K562 (cell line): Measurements from ENCODE around the gene RHOF. TPM values are rescaled to one million over a fixed set of nuclear protein-coding genes. Genes with fewer than 3 reads are reported as not detected.
A peak's percentile ranks its signal among the peaks of the same experiment; 100 is the strongest.

Experiments used
- ATAC-seq: fragments of 200-7000 bp; cut with Tn5 transposase; 3 replicates; pipeline ENCODE4 v1.9.1; 2020; ENCODE audit warnings: moderate library complexity
- BruUV-seq: library from RNA; stranded (reverse); fragments of 400-500 nt; replicated peaks from 2 replicates; lab custom pipeline; 2021; lab: Mats Ljungman, UMichigan
- CTCF ChIA-PET: fragments of 300-600 bp; formaldehyde crosslinking; extraction: SDS; loops from one replicate; lab custom pipeline; 2021; ENCODE audit warnings: low intra/inter-chr PET ratio; lab: Yijun Ruan, JAX
- POLR2A ChIA-PET: fragments of 300-600, 350-650 bp; sonication (Branson Sonifier 250); formaldehyde crosslinking; extraction: SDS; loops from one replicate; lab custom pipeline; 2021; ENCODE audit warnings: antibody characterized with exemption, inconsistent platforms; lab: Yijun Ruan, JAX
- DNase-seq, 4 experiments: peaks; one replicate each; pipeline versions ENCODE4 v3.0.0 to v3.0.0-alpha.2; 2011 to 2018; ENCODE audit warnings: low spot score in 3 of 4, mixed read lengths in 3 of 4; ENCODE audit errors: extremely low read depth in 1 of 4
- FAIRE-seq: peaks from 2 replicates; lab custom pipeline; 2011; peaks lifted over from hg19 to GRCh38; lab: Jason Lieb, UNC
- H2AFZ ChIP-seq: 2 replicates; pipeline ENCODE4 v1.6.0; 2011; ENCODE audit warnings: low read depth, low read length, control low read depth, inconsistent platforms
- H3K27ac ChIP-seq: fragments of 200-600 bp; 3 replicates; pipeline ENCODE4 v1.8.0; 2011; ENCODE audit warnings: low read depth, mild to moderate bottlenecking, control low read depth, inconsistent platforms, low read length, moderate library complexity, mixed read lengths; ENCODE audit errors: extremely low read depth
- H3K27me3 ChIP-seq, 2 experiments: fragments of 300-600 bp in 1 of 2; 2 replicates in 1 of 2; 3 replicates in 1 of 2; pipeline versions ENCODE4 v1.6.0 to v1.8.0; 2011; ENCODE audit warnings: inconsistent platforms in 2 of 2, low read length in 2 of 2, mild to moderate bottlenecking in 1 of 2, mixed read lengths in 1 of 2, moderate library complexity in 1 of 2; ENCODE audit not compliant: control insufficient read depth in 2 of 2, insufficient read depth in 2 of 2
- H3K36me3 ChIP-seq: fragments of 300-600 bp; 3 replicates; pipeline ENCODE4 v1.8.0; 2011; ENCODE audit warnings: mild to moderate bottlenecking, low read length, inconsistent platforms; ENCODE audit not compliant: control insufficient read depth, insufficient read depth
- H3K4me1 ChIP-seq, 2 experiments: fragments of 200-600 bp in 1 of 2; replicated peaks in 1 of 2; 2 replicates in 1 of 2; 3 replicates in 1 of 2; pipeline versions ENCODE4 v1.5.1 to v1.8.0; 2011; ENCODE audit warnings: inconsistent platforms in 2 of 2, low read length in 2 of 2, mild to moderate bottlenecking in 1 of 2, mixed read lengths in 1 of 2, moderate library complexity in 1 of 2; ENCODE audit not compliant: control insufficient read depth in 2 of 2, insufficient read depth in 2 of 2
- H3K4me2 ChIP-seq: 2 replicates; pipeline ENCODE4 v1.6.1; 2011; ENCODE audit warnings: low read length, control low read depth, inconsistent platforms, mixed read lengths; ENCODE audit not compliant: insufficient read depth
- H3K4me3 ChIP-seq: fragments of 200-600 bp; sonication (generic), shearing (Covaris generic); 2 replicates; pipeline ENCODE4 v1.5.1; 2016; ENCODE audit warnings: control low read depth, inconsistent platforms
- H3K79me2 ChIP-seq: fragments of 200-600 bp; 3 replicates; pipeline ENCODE4 v1.8.0; 2011; ENCODE audit warnings: low read length, inconsistent platforms; ENCODE audit not compliant: control insufficient read depth, insufficient read depth
- H3K9ac ChIP-seq, 2 experiments: 2 replicates each; pipeline versions ENCODE4 v1.6.0 to v1.6.1; 2011; ENCODE audit warnings: low read depth in 2 of 2, low read length in 2 of 2, control low read depth in 1 of 2, inconsistent platforms in 1 of 2, mild to moderate bottlenecking in 1 of 2, mixed read lengths in 1 of 2; ENCODE audit not compliant: insufficient read depth in 1 of 2
- H3K9me1 ChIP-seq: one replicate; pipeline ENCODE4 v1.6.0; 2011; ENCODE audit warnings: inconsistent platforms, mild to moderate bottlenecking, low read length, moderate library complexity; ENCODE audit not compliant: control insufficient read depth, insufficient read depth
- H3K9me3 ChIP-seq: replicated peaks from 2 replicates; pipeline ENCODE4 v1.5.1; 2011; ENCODE audit warnings: low read depth, low read length, inconsistent platforms; ENCODE audit not compliant: control insufficient read depth, insufficient read depth
- H4K20me1 ChIP-seq: replicated peaks from 2 replicates; pipeline ENCODE4 v1.6.1; 2011; ENCODE audit warnings: low read length, inconsistent platforms, mixed read lengths; ENCODE audit not compliant: control insufficient read depth, insufficient read depth
- ASH1L ChIP-seq: fragments of 450-650 bp; IDR thresholded peaks from 2 replicates; pipeline ENCODE4 v1.6.1; 2018; ENCODE audit warnings: borderline replicate concordance, mild to moderate bottlenecking, low read depth; ENCODE audit not compliant: partially characterized antibody
- DPF2 ChIP-seq: fragments of 450-650 bp; IDR thresholded peaks from 2 replicates; pipeline ENCODE4 v1.6.1; 2016
- HNRNPL ChIP-seq: fragments of 200-400 bp; formaldehyde crosslinking; IDR thresholded peaks from 2 replicates; pipeline ENCODE4 v1.6.1; 2017; ENCODE audit warnings: low read depth, mild to moderate bottlenecking, low read length
- JUND ChIP-seq, 2 experiments: IDR thresholded peaks; 2 replicates in 1 of 2; 3 replicates in 1 of 2; pipeline ENCODE4 v1.6.1; 2011; ENCODE audit warnings: borderline replicate concordance in 2 of 2, low read depth in 2 of 2, low read length in 2 of 2, improper control_type of control experiment in 1 of 2, missing biosample characterization in 1 of 2, missing genetic modification characterization in 1 of 2, missing genetic modification reagents in 1 of 2
- POLR2A ChIP-seq: fragments of 450-650 bp; conservative IDR thresholded peaks from 2 replicates; pipeline ENCODE4 v1.6.1; 2016
- POLR2G ChIP-seq: fragments of 200-400 bp; formaldehyde crosslinking; IDR thresholded peaks from 2 replicates; pipeline ENCODE4 v1.6.1; 2017; ENCODE audit warnings: low read depth, mild to moderate bottlenecking, antibody characterized with exemption, low read length, moderate library complexity
- RBFOX2 ChIP-seq: fragments of 200-400 bp; formaldehyde crosslinking; IDR thresholded peaks from 2 replicates; pipeline ENCODE4 v1.6.1; 2017; ENCODE audit warnings: low read depth, mild to moderate bottlenecking, low read length, moderate library complexity
- RBM22 ChIP-seq: fragments of 200-400 bp; formaldehyde crosslinking; IDR thresholded peaks from 2 replicates; pipeline ENCODE4 v1.6.1; 2018; ENCODE audit warnings: low read length, low read depth; ENCODE audit not compliant: poor library complexity, severe bottlenecking
- SUPT5H ChIP-seq: fragments of 450-650 bp; IDR thresholded peaks from 2 replicates; pipeline ENCODE4 v1.6.1; 2016
- ZNF146 ChIP-seq: IDR thresholded peaks from one replicate; pipeline ENCODE4 v1.6.1; 2018; ENCODE audit warnings: missing compliant biosample characterization; ENCODE audit not compliant: unreplicated experiment
- WGBS: fragments of 100-300 bp; shearing (Covaris generic); methylation state at CpG from one replicate; pipeline ENCODE4 v1.1.6; 2016; ENCODE audit warnings: low coverage, mixed read lengths; ENCODE audit not compliant: insufficient coverage; ENCODE audit errors: missing lambda C conversion rate; 5-methylcytosine and 5-hydroxymethylcytosine counted together
- in situ Hi-C: fragments of 300-500 bp; cut with MboI; formaldehyde crosslinking; loops from 4 replicates; pipeline ENCODE4 v1.15.0; 2018; ENCODE audit warnings: inconsistent platforms, mixed read lengths
- intact Hi-C: fragments of 100-400 bp; cut with micrococcal nuclease; formaldehyde crosslinking; loops from 2 replicates; pipeline ENCODE4 v1.14.2; 2022
- polyA plus RNA-seq, 8 experiments: library from polyadenylated mRNA; depleted of rRNA in 4 of 8; stranded (reverse) in 5 of 8; unstranded in 3 of 8; fragments of >200 nt; fragmentation: Nextera tagmentation in 2 of 8; fragmentation: Illumina TruSeq in 1 of 8; extraction: Ambion mirVana in 2 of 8; extraction: Trizol in 1 of 8; gene quantifications; 2 replicates each; pipeline versions ENCODE4 v1.2.1 to v1.2.3, GENCODE V29; 2011 to 2014; ENCODE audit warnings: inconsistent platforms in 1 of 8, missing spikeins in 1 of 8
- total RNA-seq, 7 experiments: library from RNA; depleted of rRNA in 6 of 7; stranded (reverse); fragments of >200 nt in 6 of 7; fragmentation: Illumina TruSeq in 2 of 7; extraction: Trizol in 2 of 7; gene quantifications; 2 replicates each; pipeline versions ENCODE4 v1.2.1 to v1.2.3, GENCODE V29; 2011 to 2021; ENCODE audit warnings: low replicate concordance in 1 of 7
- TF ChIP-seq, protein P1 (sequence below): sonication (generic); formaldehyde crosslinking; IDR thresholded peaks from 2 replicates; pipeline ENCODE4 v1.8.0; 2022; ENCODE audit warnings: mild to moderate bottlenecking, missing genetic modification reagents, borderline replicate concordance
- TF ChIP-seq, protein P2 (sequence below): fragments of 250-450 bp; sonication (Bioruptor Pico); IDR thresholded peaks from 2 replicates; pipeline ENCODE4 v1.8.0; 2022; ENCODE audit warnings: inconsistent platforms

RHOF gene
- total and polyA plus RNA-seq, 9 of the 15 experiments (the other 6 are each of a cell fraction or from before 2014, with no cell fraction given), result 0.13 to 10.1 (median 4.0) TPM

DNA sequence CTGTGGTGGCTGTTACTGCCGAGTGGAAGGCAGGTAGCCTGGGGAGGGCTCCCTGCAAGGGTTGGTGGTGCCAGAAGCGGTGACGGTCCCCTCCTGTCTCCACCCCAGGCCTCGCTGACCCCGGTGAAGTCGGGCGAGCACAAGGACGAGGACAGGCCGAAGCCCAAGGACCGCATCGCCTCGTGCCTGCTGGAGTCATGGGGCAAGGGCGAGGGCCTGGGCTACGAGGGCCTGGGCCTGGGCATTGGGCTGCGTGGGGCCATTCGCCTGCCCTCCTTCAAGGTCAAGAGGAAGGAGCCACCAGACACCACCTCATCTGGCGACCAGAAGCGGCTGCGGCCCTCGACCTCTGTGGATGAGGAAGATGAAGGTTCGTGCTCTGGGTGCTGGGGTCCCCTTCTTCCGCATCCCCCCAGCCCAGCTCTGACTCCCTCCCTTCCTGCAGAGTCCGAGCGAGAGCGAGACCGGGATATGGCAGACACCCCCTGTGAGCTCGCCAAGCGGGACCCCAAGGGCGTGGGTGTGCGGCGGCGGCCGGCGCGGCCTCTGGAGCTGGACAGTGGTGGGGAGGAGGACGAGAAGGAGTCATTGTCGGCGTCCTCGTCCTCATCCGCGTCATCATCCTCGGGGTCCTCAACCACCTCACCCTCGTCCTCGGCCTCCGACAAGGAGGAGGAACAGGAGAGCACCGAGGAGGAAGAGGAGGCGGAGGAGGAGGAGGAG lies 23.6 kb upstream of the RHOF start:
- FAIRE-seq, result no peak

DNA sequence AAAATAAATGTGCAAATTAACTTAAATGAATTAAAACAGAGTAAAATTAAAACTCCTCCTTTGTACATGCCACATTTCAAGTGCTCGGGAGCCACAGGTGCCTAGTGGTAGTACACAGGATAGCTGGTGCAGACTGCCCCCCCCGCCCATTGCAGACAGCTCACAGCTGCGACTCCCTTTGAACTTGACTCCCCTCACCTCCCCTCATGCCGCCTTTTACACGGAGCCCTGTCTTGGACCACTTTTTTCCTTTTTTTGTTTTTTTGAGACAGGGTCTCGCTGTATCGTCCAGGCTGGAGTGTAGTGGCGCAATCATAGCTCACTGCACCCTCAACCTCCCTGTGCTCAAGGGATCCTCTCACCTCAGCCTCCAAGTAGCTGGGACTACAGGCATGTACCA lies 21.8 kb upstream of the RHOF start:
- H3K79me2 ChIP-seq, result peaks cover 41% of the 10 kb centered on the region
- CTCF ChIA-PET, result no interaction called here
- no peak overlapping the region for H3K4me2 ChIP-seq
- WGBS, result 93% methylated on average over 8 of the region's 8 CpGs
- H3K9ac ChIP-seq, result no peak overlapping the region
- DNase-seq (no peak), FAIRE-seq (no peak), ATAC-seq (no peak)
- H3K4me1 ChIP-seq, result peaks cover 22 to 42% of the 10 kb centered on the region in 2 experiments
- no peaks in the 10 kb centered on the region for H3K9me1 ChIP-seq
- no TSS peak for BruUV-seq
- in situ Hi-C loops, result no loop called here
- peaks cover 24% of the 10 kb centered on the region for H4K20me1 ChIP-seq
- intact Hi-C loops, result no loop called here
- H3K27ac ChIP-seq, result no peak overlapping the region
- H3K9me3 ChIP-seq, result no peaks in the 10 kb centered on the region
- H3K36me3 ChIP-seq, result peaks cover 85% of the 10 kb centered on the region
- no peaks in the 10 kb centered on the region for H3K27me3 ChIP-seq
- POLR2A ChIA-PET, result interaction anchor here (0.6 to 1.3 kb wide), 7 partner anchors 9 to 1718 kb away, joined by 3 to 5 read pairs (median 3); partner anchors contain the start of gene RILPL1
- no peak overlapping the region for H2AFZ ChIP-seq
- TF ChIP-seq POLR2A (peak; percentile 22; the same call in 1 of the 2 replicates), ASH1L (no peak), SUPT5H (0 out of 2 replicates have a peak, but pooled peaks have one; percentile 46), HNRNPL (no peak), JUND (IDR thresholded peaks at IDR 0.05; ENCODE audit: borderline replicate concordance, low read depth, low read length) (no peak), JUND (tag; IDR thresholded peaks at IDR 0.05; ENCODE audit: borderline replicate concordance, low read depth, low read length) (no peak), ZNF146 (CRISPR knock-in tag) (no peak)
- TF ChIP-seq, protein P1, sequence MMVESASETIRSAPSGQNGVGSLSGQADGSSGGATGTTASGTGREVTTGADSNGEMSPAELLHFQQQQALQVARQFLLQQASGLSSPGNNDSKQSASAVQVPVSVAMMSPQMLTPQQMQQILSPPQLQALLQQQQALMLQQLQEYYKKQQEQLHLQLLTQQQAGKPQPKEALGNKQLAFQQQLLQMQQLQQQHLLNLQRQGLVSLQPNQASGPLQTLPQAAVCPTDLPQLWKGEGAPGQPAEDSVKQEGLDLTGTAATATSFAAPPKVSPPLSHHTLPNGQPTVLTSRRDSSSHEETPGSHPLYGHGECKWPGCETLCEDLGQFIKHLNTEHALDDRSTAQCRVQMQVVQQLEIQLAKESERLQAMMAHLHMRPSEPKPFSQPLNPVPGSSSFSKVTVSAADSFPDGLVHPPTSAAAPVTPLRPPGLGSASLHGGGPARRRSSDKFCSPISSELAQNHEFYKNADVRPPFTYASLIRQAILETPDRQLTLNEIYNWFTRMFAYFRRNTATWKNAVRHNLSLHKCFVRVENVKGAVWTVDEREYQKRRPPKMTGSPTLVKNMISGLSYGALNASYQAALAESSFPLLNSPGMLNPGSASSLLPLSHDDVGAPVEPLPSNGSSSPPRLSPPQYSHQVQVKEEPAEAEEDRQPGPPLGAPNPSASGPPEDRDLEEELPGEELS, result no peak
- TF ChIP-seq, protein P2, sequence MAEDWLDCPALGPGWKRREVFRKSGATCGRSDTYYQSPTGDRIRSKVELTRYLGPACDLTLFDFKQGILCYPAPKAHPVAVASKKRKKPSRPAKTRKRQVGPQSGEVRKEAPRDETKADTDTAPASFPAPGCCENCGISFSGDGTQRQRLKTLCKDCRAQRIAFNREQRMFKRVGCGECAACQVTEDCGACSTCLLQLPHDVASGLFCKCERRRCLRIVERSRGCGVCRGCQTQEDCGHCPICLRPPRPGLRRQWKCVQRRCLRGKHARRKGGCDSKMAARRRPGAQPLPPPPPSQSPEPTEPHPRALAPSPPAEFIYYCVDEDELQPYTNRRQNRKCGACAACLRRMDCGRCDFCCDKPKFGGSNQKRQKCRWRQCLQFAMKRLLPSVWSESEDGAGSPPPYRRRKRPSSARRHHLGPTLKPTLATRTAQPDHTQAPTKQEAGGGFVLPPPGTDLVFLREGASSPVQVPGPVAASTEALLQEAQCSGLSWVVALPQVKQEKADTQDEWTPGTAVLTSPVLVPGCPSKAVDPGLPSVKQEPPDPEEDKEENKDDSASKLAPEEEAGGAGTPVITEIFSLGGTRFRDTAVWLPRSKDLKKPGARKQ (CRISPR knock-in tag), result no peak
- no peak overlapping the region for H3K4me3 ChIP-seq

More for the DNA sequence above, 23.6 kb upstream of the RHOF start:
- WGBS, result 98% methylated on average over 13 of the region's 47 CpGs
- no peak overlapping the region for H3K27ac ChIP-seq
- H3K4me3 ChIP-seq, result no peak overlapping the region
- peaks cover 84% of the 10 kb centered on the region for H3K36me3 ChIP-seq
- BruUV-seq, result no TSS peak
- no peak overlapping the region for H3K4me2 ChIP-seq
- no peaks in the 10 kb centered on the region for H3K9me3 ChIP-seq
- intact Hi-C loops (no loop called here), in situ Hi-C loops (no loop called here)
- TF ChIP-seq POLR2G, result peak; percentile 55
- TF ChIP-seq RBM22, result peak; percentile 66
- TF ChIP-seq DPF2, result no peak
- peak; percentile 63 for TF ChIP-seq RBFOX2
- H4K20me1 ChIP-seq, result peaks cover 9% of the 10 kb centered on the region; the same call in 1 of the 2 replicates
- CTCF ChIA-PET, result no interaction called here
- H2AFZ ChIP-seq, result no peak overlapping the region
- no peaks in the 10 kb centered on the region for H3K27me3 ChIP-seq
- peaks cover 22% of the 10 kb centered on the region for H3K79me2 ChIP-seq
- H3K4me1 ChIP-seq, result peaks cover 8 to 24% of the 10 kb centered on the region in 2 experiments; a peak in 3 of 5 replicates
- no peak for DNase-seq
- POLR2A ChIA-PET, result interaction anchor here (0.6 kb wide), 1 partner anchor 1220 kb away, joined by 3 read pairs; no protein-coding TSS in a partner anchor
- H3K9ac ChIP-seq, result peak overlapping the region in 1 of 2 experiments; percentile 55; a peak in 1 of 4 replicates
- no peak for ATAC-seq
- no peaks in the 10 kb centered on the region for H3K9me1 ChIP-seq
